Subcutaneous abdominal adipose tissue (tissue), 5 donors: ENCODE results near the gene EGFR.

Experiments
- H3K27ac ChIP-seq: one replicate; pipeline ENCODE4 v1.7.0; 2013; ENCODE audit warnings: low read depth, mild to moderate bottlenecking, inconsistent platforms, low read length, moderate library complexity
- H3K27me3 ChIP-seq, 5 donors: one replicate each; pipeline ENCODE4 v1.7.0; 2013; ENCODE audit warnings: low read length in 5 of 5, inconsistent platforms in 1 of 5; ENCODE audit not compliant: control insufficient read depth in 5 of 5, insufficient read depth in 4 of 5
- H3K36me3 ChIP-seq, 5 donors: one replicate each; pipeline ENCODE4 v1.7.0; 2013; ENCODE audit warnings: low read length in 5 of 5; ENCODE audit not compliant: control insufficient read depth in 5 of 5, insufficient read depth in 5 of 5
- H3K4me1 ChIP-seq, 5 donors: one replicate each; pipeline ENCODE4 v1.7.0; 2013; ENCODE audit warnings: low read length in 5 of 5, mild to moderate bottlenecking in 3 of 5, moderate library complexity in 1 of 5; ENCODE audit not compliant: control insufficient read depth in 5 of 5, insufficient read depth in 5 of 5
- H3K4me3 ChIP-seq, 5 donors: one replicate each; pipeline ENCODE4 v1.7.0; 2013; ENCODE audit warnings: low read length in 5 of 5, low read depth in 1 of 5
- H3K9ac ChIP-seq, 5 donors: one replicate each; pipeline ENCODE4 v1.7.0; 2013; ENCODE audit warnings: low read length in 5 of 5, mild to moderate bottlenecking in 4 of 5, moderate library complexity in 3 of 5
- H3K9me3 ChIP-seq, 5 donors: one replicate each; pipeline ENCODE4 v1.7.0; 2013; ENCODE audit warnings: low read length in 5 of 5; ENCODE audit not compliant: control insufficient read depth in 5 of 5
- donor health status: healthy.
- donor health status: healthy.
- donor health status: healthy.
- donor health status: healthy.
- donor health status: healthy.

Gene EGFR

GRCh38 chr7:55105952-55106351 lies 87.1 kb downstream of the EGFR start:
- no peak overlapping the region for H3K4me3 ChIP-seq
- H3K36me3 ChIP-seq: peaks cover 0 to 4% (median 0%) of the 10 kb centered on the region in 5 donors
- peaks cover 4 to 58% (median 32%) of the 10 kb centered on the region in 5 donors for H3K4me1 ChIP-seq
- no peaks in the 10 kb centered on the region for H3K9me3 ChIP-seq
- peak overlapping the region; percentile 14 for H3K27ac ChIP-seq
- no peak overlapping the region for H3K9ac ChIP-seq
- H3K27me3 ChIP-seq: no peaks in the 10 kb centered on the region

- Histone ChIP-seq H3K36me3 (no peaks in the 10 kb centered on the region), H3K4me1 (peaks cover 0 to 69% (median 31%) of the 10 kb centered on the region in 5 donors), H3K9ac (no peak overlapping the region), H3K27me3 (no peaks in the 10 kb centered on the region), H3K4me3 (no peak overlapping the region), H3K27ac (no peak overlapping the region), H3K9me3 (no peaks in the 10 kb centered on the region)
These were observed 89.1 kb downstream of the EGFR start for GRCh38 chr7:55107946-55108345.

GRCh38 chr7:55108401-55108800 lies 89.6 kb downstream of the EGFR start:
- Histone ChIP-seq H3K4me1 (peaks cover 0 to 66% (median 31%) of the 10 kb centered on the region in 5 donors), H3K27me3 (no peaks in the 10 kb centered on the region), H3K27ac (no peak overlapping the region), H3K9ac (no peak overlapping the region), H3K4me3 (no peak overlapping the region), H3K36me3 (no peaks in the 10 kb centered on the region), H3K9me3 (no peaks in the 10 kb centered on the region)

GRCh38 chr7:55108818-55109217 lies 90.0 kb downstream of the EGFR start:
- H3K4me1 ChIP-seq: peaks cover 0 to 62% (median 29%) of the 10 kb centered on the region in 5 donors
- H3K9me3 ChIP-seq: no peaks in the 10 kb centered on the region

DNA sequence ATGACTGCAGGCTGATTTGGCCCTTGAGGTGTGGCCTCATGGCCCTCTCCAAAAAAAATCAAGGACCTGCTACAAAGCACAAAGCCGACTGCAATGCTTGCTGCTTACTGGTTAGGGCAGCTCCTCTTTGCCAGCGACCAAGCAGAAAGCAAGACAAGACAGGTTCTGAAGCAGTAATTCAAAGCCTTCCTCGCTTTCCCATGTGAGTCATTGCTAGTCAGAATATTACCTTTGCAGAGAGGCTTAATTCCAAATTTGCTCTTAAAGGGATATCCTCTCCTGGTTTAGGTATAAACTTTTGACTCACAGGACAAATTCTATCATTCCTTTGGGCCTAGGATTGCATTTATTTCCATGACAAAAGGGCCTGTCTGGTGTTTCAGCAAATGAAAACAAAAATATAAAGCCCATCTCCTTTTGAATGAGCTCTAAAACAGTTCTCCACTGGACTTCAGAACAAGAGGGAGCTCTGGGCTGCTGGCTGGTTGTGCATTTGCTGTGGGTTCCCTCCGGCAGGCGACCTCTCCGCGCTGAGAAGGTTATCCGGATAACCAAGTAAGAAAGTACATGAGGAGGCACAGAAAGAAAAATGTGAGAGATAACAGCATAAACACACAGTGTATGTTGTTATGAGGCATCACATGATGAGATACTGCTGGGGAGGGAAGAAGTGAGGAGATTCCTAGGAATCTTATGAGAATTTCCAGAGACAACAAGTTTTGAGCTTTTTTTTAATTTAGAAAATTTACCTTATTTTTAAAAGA lies 90.8 kb downstream of the EGFR start:
- H3K36me3 ChIP-seq: no peaks in the 10 kb centered on the region
- no peaks in the 10 kb centered on the region for H3K27me3 ChIP-seq
- no peak overlapping the region for H3K9ac ChIP-seq
- peaks cover 0 to 55% (median 21%) of the 10 kb centered on the region in 5 donors for H3K4me1 ChIP-seq
- no peak overlapping the region for H3K27ac ChIP-seq
- no peaks in the 10 kb centered on the region for H3K9me3 ChIP-seq
- no peak overlapping the region for H3K4me3 ChIP-seq

More at GRCh38 chr7:55108818-55109217, 90.0 kb downstream of the EGFR start:
- H3K27me3 ChIP-seq: no peaks in the 10 kb centered on the region
- H3K9ac ChIP-seq: no peak overlapping the region
- no peaks in the 10 kb centered on the region for H3K36me3 ChIP-seq
- H3K4me3 ChIP-seq: no peak overlapping the region
- no peak overlapping the region for H3K27ac ChIP-seq

- Histone ChIP-seq H3K27me3 (no peaks in the 10 kb centered on the region), H3K4me1 (peaks cover 0 to 46% (median 15%) of the 10 kb centered on the region in 5 donors), H3K9ac (no peak overlapping the region), H3K36me3 (no peaks in the 10 kb centered on the region), H3K4me3 (no peak overlapping the region), H3K27ac (peak overlapping the region; percentile 49), H3K9me3 (no peaks in the 10 kb centered on the region)
These were observed 91.6 kb downstream of the EGFR start for GRCh38 chr7:55110282-55110992.

DNA sequence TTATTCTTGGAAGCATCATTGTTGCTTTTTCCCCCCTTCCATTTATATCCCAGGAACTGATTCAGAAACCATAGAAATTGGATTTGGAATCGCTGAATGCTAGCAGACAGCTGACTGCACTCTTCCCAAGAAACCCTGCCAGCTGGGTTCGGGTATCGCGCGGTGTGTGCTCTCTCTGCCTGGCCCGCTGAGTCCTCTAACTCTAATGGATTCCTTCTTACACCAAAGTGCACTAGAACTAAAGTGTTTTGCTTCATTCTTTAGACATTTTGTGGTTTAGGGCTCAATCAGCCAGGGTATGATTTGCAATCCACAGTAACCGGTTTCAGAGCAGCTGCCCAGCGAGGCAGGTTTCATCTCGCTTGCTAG lies 92.2 kb downstream of the EGFR start:
- Histone ChIP-seq H3K9ac (peak overlapping the region in 1 of 5 donors; percentile 29), H3K4me3 (no peak overlapping the region), H3K9me3 (no peaks in the 10 kb centered on the region), H3K27me3 (no peaks in the 10 kb centered on the region), H3K4me1 (peaks cover 0 to 42% (median 15%) of the 10 kb centered on the region in 5 donors), H3K27ac (peak overlapping the region; percentile 49), H3K36me3 (no peaks in the 10 kb centered on the region)

GRCh38 chr7:55112056-55112455 lies 93.2 kb downstream of the EGFR start:
- peaks cover 0 to 34% (median 15%) of the 10 kb centered on the region in 5 donors for H3K4me1 ChIP-seq
- no peaks in the 10 kb centered on the region for H3K9me3 ChIP-seq
- peak overlapping the region; percentile 49 for H3K27ac ChIP-seq
- H3K4me3 ChIP-seq: no peak overlapping the region
- H3K9ac ChIP-seq: no peak overlapping the region
- no peaks in the 10 kb centered on the region for H3K36me3 ChIP-seq
- no peaks in the 10 kb centered on the region for H3K27me3 ChIP-seq

DNA sequence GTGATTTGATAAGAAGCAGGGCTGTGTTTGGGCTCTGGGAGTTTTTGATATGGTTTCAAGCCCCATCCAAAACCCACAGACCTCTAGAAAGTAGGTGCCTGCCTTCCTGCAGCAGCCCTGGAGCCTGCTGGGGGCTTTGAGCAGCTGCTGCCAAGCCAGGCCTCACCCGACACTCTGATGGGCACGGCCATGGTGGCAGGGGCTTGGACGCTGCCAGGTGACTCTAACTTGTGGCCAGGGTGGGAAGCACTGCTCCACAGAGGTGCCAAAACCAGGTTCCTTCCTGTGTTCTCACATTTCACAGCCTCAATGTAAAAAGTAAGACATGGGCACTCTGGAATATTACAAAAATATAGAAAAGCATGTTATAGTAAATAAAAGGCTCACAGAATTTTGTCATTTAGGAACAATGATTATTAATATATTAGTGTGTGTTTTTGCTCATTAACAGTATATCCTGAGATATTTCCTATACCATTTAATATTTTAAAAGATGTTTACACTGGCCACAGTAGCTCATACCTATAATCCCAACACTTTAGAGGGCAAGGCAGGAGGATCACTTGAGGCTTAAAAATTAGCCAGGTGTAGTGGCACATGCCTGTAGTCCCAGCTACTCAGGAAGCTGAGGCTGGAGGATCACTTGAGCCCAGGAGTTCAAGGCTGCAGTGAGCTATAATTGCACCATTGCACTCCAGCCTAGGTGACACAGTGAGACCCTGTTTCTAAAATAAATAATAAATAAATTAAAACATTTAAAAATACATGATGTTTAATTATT lies 95.1 kb downstream of the EGFR start:
- Histone ChIP-seq H3K4me1 (peaks cover 3 to 30% (median 15%) of the 10 kb centered on the region in 5 donors), H3K9me3 (no peaks in the 10 kb centered on the region), H3K27me3 (no peaks in the 10 kb centered on the region), H3K4me3 (no peak overlapping the region), H3K9ac (no peak overlapping the region), H3K36me3 (no peaks in the 10 kb centered on the region), H3K27ac (no peak overlapping the region)
